ENCODE measurements around the gene SMARCAL1.

Gene SMARCAL1

DNA sequence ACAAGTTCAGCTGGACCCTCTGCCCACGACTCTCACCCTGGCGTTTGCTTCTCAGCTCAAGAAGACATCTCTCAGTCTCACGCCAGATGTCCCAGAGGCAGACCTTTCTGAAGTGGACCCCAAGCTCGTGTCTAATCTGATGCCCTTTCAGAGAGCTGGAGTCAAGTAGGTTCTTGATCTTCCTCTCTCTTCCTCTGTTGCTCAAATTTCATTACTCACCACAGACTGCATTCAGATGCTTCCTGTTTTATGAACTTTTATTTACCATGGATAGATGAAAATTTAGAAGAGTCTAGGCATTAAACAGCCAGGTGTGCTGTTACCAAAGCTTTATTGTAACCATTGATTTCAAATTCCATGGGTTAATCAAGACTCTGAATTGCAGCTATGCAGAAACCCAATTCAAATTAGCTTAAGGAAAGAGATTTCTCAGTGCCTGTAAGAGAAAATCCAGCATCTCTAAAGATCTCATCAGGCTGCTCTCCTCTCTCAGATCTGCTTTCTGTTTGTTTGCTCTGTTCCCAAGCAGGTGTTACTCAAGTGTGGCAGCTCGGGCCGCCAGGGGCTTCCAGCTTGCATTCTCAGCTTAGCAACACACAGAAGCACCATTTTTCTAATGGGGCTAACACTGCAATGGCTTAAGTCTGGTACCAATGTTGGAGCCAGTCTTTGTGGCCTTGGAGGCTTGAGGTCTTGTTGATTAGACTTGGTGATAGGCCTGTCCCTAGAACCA lies 16.5 kb downstream of the SMARCAL1 start:
- DNase-seq: peak; percentile 38

DNA sequence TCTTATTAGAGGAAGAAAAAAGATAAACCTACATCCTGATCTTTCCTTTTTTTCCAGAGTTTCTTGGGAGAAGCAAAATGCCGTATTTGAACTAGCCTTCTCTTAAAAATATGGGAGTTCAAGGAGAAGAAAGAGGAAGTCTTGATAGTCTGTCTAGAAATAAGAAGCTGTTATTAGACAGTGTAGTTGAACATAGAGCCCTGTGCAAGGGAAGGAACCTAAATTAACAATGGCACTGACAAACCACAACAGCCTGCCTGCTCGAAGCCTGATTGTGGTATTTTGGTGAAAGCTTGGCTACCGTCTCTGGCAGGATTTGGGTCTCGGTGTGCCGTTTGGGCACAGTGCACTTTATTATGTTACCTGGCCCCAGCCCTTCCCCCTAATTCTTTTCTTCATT lies 17.1 kb downstream of the SMARCAL1 start:
- DNase-seq: no peak

- no peak for DNase-seq
These were observed 18.7 kb downstream of the SMARCAL1 start for GRCh38 chr2:216430811-216431530.

- DNase-seq: no peak
These were observed 19.2 kb downstream of the SMARCAL1 start for GRCh38 chr2:216431531-216431856.

GRCh38 chr2:216436383-216436782 lies 24.1 kb downstream of the SMARCAL1 start:
- no peak for DNase-seq

DNA sequence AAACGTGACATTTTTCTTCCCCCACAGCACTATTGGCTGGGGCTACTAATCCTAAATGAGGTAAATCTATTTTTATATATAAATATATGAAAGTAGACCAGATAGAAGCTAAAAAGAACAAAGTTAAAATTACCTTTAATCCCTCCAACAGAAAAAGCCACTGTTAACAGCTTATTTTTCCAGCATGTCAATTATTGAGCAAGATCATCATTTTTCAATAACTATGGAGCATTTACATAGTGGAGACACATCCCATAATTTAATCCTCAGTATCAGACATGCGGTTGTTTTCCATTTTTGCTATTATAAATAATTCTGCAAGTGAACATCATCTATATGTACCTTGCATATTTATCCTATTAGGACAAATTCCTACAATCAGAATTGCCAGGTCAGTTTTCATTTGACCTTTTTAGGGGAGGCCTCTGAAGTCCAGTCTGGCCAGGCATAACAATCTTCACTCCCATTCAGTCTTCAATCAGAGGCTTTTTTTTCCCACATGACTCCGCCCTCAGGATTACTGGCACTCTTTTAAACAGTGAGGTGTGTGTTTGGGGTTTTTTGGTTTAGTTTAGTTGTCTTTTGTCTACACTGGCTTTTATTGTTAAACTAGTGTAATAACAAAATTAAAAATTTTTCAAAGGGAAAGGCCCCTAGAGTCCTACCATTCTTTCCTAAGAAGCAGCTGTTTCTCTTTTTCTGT lies 29.2 kb downstream of the SMARCAL1 start:
- no peak for DNase-seq

DNA sequence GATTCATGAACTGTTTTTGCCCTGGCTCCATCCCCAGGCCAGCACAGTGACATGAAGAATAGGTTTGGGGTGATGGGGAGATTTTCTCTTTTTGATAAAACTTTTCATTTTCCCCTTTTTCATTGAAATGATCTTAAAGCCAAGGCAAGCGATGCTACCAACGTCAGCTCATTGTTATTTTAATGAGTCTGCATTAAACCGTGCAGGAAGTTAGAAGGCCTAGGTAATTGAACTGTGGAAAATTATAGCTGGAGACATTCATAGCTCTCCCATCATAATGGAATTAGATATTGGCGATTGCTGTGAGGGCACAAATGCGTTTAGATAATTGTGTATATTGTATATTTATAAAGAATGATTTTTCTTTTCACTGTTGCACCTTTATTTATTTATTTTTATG lies 33.2 kb downstream of the SMARCAL1 start:
- DNase-seq: peak; percentile 88

DNA sequence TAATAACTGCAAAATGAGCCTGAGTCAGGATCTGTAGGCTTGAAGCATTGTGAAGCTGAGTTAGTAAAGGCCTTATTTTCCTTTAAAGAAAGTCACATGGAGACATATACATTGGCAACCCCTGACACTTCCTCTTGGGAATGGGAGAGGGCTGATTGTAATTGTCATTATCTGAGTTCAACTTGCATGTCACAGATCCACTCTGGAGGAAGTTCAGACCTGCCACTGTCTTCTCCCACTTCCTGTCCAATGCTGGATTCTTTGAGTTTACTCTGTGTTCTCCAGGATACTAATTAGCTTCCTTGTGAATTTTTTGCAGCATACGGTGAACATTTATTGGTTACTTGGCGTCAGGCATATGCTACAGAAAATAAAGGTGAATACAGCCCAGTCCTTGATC lies 34.1 kb downstream of the SMARCAL1 start:
- DNase-seq: no peak

- no peak for DNase-seq
These were observed 35.0 kb downstream of the SMARCAL1 start for GRCh38 chr2:216447293-216447692.

DNA sequence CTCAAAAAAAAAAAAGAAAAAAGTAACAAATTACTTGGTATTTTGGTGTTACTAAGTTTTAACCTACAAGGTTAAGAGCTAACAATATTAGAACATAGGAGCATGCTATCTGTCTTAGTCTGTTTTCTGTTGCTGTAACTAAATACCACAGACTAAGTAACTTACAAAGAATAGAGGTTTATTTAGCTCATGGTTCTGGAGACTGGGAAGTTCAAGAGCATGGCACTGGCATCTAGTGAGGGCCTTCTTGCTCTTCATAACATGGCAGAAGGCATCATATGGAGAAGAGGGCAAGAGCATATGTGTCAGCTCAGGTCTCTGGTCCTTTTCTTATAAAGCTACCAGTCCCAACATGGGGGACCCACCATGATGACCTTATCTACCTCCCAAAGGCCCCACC lies 36.5 kb downstream of the SMARCAL1 start:
- no peak for DNase-seq

GRCh38 chr2:216450346-216450745 lies 38.1 kb downstream of the SMARCAL1 start:
- DNase-seq: no peak

GRCh38 chr2:216450784-216451183 lies 38.5 kb downstream of the SMARCAL1 start:
- no peak for DNase-seq

- no peak for DNase-seq
These were observed 41.8 kb downstream of the SMARCAL1 start for GRCh38 chr2:216453955-216454614.

- DNase-seq: no peak
These were observed 50.9 kb downstream of the SMARCAL1 start for GRCh38 chr2:216463148-216463547.

- no peak for DNase-seq
These were observed 51.9 kb downstream of the SMARCAL1 start for GRCh38 chr2:216464104-216464720.

- no peak for DNase-seq
These were observed 53.4 kb downstream of the SMARCAL1 start for GRCh38 chr2:216465579-216466195.

- DNase-seq: no peak
These were observed 55.6 kb downstream of the SMARCAL1 start for GRCh38 chr2:216467845-216468244.

DNA sequence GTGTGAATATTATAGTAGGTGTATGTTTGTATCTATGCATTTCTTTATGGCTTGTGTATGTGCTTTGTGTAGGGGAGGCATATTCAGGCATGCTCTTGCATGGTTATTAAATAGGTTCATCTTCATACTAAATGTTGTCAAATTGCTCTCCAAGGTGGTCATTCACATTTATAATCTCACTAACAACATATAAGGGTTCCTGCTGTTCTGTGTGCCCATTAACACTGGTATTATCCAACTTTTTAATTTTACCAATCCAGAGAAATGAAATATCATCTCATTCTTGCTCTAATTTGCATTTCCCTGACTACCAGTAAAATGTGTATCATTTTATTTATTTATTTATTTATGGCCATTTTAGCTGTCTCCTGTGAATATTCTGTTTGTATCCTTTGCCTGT lies 57.4 kb downstream of the SMARCAL1 start:
- DNase-seq: no peak

GRCh38 chr2:216473187-216473586 lies 60.9 kb downstream of the SMARCAL1 start:
- no peak for DNase-seq

DNA sequence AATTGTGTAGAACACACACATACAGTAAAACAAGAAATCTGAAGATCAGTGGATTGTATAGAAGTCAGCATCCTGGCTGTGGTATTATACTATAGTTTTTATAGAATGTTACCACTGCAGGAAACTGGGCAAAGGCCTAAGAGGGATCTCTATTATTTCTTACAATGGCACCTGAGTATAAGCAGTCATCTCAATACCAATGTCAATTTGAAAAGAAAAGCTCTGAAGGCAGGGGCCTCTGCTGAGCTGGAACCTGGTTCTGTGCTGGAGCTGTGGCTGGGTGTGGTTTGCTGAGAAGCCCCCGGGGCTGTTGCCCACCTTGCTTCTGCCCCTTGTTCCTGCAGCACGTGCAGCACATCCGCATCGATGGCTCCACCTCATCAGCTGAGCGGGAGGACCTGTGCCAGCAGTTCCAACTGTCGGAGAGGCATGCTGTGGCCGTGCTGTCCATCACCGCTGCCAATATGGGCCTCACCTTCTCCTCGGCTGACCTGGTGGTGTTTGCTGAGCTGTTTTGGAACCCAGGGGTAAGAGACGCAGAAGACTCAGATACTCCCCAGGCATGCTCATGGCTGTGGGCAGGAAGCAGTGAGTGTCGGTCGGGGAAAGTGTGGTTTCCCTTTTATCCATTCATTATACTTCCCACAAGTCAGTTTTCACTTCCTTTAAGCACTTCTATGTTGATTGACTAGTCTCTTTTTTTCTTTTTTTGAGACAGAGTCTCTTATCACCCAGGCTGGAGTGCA lies 62.8 kb downstream of the SMARCAL1 start:
- no peak for DNase-seq

DNA sequence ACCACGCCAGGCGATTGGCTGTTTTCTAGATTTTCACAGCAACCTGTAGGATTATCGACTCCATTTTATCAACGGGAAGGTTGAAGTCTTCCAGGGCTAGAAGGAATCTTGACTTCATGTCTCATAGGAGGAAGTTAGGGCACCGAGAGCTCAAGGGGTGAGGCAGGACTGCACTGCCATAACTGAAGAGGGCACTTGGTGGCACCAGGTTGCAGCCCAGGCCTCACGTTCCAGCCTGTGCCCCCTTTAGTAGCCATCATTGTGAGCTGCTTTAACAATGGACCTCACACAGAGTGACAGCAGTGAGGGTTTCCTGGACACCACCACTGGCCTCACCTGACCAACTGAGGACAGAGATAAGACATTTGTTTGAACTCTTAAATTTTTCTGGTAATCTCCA lies 63.5 kb downstream of the SMARCAL1 start:
- DNase-seq: no peak
